ENCODE results near the gene ZNF462.

GRCh38 chr9:106993603-106994002, 130.6 kb downstream of the ZNF462 start:
- TF ChIP-seq CTCF (IDR thresholded peaks at IDR 0.05), result no peak
- no peak for TF ChIP-seq POLR2A (IDR thresholded peaks at IDR 0.05)
